LNCaP clone FGC (cell line): ENCODE measurements around the gene SPTB.

ENCODE experiments used
- DNase-seq: peaks from one replicate; pipeline ENCODE4 v3.0.0-alpha.2; 2011; ENCODE audit warnings: low read depth
- H3K4me3 ChIP-seq: 2 replicates; pipeline ENCODE4 v1.5.1; 2011; ENCODE audit warnings: mild to moderate bottlenecking, low read depth, low read length, control low read depth
- TF ChIP-seq, protein P1 (sequence below): IDR thresholded peaks from 2 replicates; pipeline ENCODE4 v1.5.1; 2012; ENCODE audit warnings: mild to moderate bottlenecking; ENCODE audit not compliant: control insufficient read depth, insufficient read depth; ENCODE audit errors: extremely low read depth

The SPTB gene

DNA sequence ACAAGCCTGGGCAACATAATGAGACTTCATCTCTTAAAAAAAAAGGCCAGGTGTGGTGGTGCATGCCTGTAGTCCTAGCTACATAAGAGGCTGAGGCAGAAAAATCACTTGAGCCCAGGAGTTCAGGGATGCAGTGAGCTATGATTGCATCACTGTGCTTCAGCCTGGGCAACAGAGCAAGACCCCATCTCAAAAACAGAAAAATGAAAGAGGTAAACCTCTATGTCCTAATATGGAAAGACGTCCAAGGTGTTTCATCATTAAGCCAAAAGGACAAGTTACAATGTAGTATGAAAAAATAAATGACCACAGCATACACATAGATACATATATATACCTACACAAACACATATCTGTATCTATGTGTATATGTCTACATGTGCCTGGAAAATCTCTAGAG, 15.4 kb downstream of the SPTB start:
- TF ChIP-seq, protein P1, sequence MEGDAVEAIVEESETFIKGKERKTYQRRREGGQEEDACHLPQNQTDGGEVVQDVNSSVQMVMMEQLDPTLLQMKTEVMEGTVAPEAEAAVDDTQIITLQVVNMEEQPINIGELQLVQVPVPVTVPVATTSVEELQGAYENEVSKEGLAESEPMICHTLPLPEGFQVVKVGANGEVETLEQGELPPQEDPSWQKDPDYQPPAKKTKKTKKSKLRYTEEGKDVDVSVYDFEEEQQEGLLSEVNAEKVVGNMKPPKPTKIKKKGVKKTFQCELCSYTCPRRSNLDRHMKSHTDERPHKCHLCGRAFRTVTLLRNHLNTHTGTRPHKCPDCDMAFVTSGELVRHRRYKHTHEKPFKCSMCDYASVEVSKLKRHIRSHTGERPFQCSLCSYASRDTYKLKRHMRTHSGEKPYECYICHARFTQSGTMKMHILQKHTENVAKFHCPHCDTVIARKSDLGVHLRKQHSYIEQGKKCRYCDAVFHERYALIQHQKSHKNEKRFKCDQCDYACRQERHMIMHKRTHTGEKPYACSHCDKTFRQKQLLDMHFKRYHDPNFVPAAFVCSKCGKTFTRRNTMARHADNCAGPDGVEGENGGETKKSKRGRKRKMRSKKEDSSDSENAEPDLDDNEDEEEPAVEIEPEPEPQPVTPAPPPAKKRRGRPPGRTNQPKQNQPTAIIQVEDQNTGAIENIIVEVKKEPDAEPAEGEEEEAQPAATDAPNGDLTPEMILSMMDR = no peak
- no peak for DNase-seq
- no peak overlapping the region for H3K4me3 ChIP-seq

- no peak for DNase-seq
- no peak overlapping the region for H3K4me3 ChIP-seq
- TF ChIP-seq, protein P1 = no peak
Observed at GRCh38 chr14:64861916-64862315, 17.8 kb downstream of the SPTB start.

DNA sequence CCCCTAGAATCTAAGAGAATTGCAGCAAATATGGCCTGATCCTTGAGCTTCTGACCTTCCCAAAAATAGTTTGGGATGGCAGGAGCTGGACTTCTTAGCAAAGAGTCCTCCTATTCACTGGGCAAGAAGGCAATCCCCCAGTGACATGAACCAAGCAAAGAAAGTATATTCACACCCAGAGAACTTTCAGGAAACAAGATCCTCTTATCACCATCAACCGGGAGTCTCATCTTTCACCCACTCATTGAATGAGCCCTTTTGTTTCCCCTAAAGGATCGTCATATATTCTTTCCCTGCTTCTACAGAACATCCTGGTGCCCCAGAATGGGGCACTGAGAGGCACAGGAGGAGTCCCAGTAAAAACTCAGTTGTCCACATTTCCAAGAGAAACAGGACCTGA, 19.7 kb downstream of the SPTB start:
- DNase-seq = no peak
- TF ChIP-seq, protein P1 = no peak
- no peak overlapping the region for H3K4me3 ChIP-seq

DNA sequence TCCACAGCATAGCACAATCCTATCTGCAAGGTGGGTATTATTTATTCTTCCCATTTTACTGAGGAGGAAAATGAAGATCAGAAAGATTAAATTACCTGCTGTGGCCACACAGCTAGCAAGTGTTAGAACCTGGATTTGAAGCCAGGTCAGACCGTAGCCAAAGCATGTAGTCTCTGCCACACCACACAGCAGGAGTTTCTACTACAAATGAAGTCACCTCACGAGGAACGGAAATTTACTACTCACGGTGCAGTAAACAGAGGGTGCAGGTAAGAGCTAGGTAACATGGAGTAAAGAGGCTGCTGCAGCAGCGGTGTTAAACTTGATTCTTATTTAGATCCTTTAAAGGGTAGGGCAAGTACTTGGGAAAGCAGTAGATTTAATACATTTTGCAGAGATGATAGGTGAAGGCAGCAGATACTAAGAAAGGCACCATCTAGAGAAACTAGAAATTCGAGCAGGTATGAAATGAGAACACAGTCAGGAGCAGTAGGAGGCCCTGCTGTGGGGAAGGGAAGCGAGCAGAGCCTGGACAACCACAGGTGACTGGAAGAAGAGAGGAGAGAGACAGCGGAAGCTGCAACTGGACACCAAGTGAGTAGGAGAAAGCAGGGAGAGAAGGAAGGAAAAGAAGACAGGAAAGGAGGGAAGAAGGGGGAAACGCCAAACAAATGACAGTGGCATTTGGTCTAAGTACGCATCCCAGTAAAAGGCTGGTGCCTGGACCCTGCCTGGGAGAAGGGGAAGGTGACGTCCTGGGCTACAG, 21.5 kb downstream of the SPTB start:
- DNase-seq = no peak
- TF ChIP-seq, protein P1 = no peak
- H3K4me3 ChIP-seq = no peak overlapping the region

DNA sequence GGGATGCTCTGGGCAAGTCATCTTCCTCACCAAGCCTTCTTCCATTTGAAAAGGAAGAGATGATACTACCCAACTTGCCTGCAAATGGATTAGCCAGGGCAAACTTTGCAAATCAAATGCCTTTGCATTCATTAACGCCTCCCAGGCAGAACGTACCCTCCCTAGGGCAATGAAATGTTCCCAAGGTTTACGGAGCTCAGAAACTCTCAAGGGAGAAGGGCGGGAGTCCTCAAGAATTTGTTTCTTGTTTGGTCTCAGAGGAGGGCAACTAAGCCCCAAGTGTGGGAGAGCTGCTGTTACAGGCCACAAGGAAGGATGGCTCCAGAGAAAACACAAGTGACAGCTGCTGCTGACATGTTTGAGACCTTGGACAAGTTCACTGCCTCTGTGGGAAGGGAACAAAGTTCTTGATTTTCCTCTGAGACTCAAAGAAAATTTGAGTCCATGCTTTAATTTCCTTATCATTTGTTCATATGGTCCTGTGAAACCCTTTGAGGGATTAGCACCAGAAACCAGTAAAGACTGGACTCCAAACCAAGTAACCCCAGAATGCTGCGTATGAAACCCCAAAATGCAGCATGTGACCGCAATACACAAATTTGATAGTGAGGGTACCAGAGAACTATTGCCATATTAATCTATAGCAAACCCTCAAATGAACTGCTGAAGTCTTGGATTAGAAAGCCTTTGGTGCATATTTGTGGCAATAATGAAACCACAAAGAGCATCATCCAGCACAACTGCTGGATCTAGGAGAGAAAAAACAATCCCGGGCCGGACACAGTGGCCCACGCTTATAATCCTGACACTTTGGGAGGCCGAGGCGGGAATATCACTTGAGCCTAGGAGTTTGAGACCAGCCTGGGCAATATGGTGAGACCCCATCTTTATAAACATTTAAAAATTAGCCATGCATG, 22.9 kb downstream of the SPTB start:
- DNase-seq = no peak
- no peak overlapping the region for H3K4me3 ChIP-seq
- TF ChIP-seq, protein P1 = no peak

DNA sequence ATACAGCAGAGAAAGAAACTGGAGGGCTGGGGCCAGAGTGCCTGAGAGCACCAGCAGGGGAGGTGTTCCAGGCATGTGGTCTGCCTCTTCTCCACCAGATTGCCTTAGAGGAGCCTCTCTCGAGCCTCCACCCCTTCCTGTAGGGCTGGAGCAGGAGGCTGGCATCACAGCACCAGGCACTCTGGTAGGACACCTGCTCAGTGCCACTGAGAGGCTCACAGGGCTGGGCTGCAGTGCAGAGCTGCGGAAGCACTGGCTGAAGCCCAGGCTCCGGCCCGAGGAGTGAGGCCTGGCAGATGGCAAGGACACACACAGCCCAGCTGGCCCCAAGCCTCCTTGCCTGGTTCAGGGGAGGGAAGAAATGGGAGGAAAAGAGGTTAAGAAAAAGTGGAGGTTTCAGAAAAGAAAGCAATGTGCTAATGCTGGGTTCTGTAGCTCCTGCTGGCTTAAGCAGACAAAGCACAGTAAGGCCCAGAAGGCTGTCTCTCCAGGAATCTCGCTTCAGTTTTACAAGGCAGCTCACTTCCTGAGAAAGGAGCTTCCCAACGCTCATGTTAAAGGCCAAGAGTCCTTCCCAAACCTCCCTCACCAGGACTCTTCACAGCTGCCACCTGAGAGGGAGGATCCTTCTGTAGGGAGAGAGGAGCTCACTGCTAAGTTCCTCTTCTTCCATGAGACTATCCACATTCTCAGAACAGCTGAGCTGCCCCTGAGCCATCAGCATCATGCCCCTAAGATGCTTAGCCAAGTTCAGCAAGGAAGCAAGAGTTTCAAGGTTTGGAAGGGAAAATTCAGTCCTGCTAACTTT, 23.8 kb downstream of the SPTB start:
- no peak overlapping the region for H3K4me3 ChIP-seq
- TF ChIP-seq, protein P1 = no peak
- no peak for DNase-seq
